Ishikawa (cell line): ENCODE data around the gene TNS3.

ENCODE experiments used
- CEBPB ChIP-seq: IDR thresholded peaks from 2 replicates; pipeline ENCODE4 v1.6.1; 2012
- CREB1 ChIP-seq: IDR thresholded peaks from 2 replicates; pipeline ENCODE4 v1.6.1; 2012; ENCODE audit warnings: low read depth
- EGR1 ChIP-seq: IDR thresholded peaks from 2 replicates; pipeline ENCODE4 v1.6.1; 2012
- EP300 ChIP-seq: IDR thresholded peaks from 2 replicates; pipeline ENCODE4 v1.6.1; 2012; ENCODE audit warnings: borderline replicate concordance
- FOXM1 ChIP-seq: IDR thresholded peaks from 2 replicates; pipeline ENCODE4 v1.6.1; 2012; ENCODE audit warnings: low read depth, borderline replicate concordance
- MAX ChIP-seq: IDR thresholded peaks from 2 replicates; pipeline ENCODE4 v1.6.1; 2012
- NFIC ChIP-seq: IDR thresholded peaks from 2 replicates; pipeline ENCODE4 v1.6.1; 2012
- RAD21 ChIP-seq: IDR thresholded peaks from 2 replicates; pipeline ENCODE4 v1.6.1; 2012; ENCODE audit warnings: low read depth
- REST ChIP-seq: IDR thresholded peaks from 2 replicates; pipeline ENCODE4 v1.6.1; 2012; ENCODE audit warnings: low read depth, mild to moderate bottlenecking
- TAF1 ChIP-seq: IDR thresholded peaks from 2 replicates; pipeline ENCODE4 v1.6.1; 2012; ENCODE audit warnings: low read depth, mild to moderate bottlenecking
- TCF12 ChIP-seq: IDR thresholded peaks from 2 replicates; pipeline ENCODE4 v1.6.1; 2012; ENCODE audit warnings: low read depth
- TEAD4 ChIP-seq: IDR thresholded peaks from 2 replicates; pipeline ENCODE4 v1.6.1; 2012
- USF1 ChIP-seq: IDR thresholded peaks from 2 replicates; pipeline ENCODE4 v1.6.1; 2012
- YY1 ChIP-seq: IDR thresholded peaks from 2 replicates; pipeline ENCODE4 v1.6.1; 2012; ENCODE audit warnings: low read depth
- ZBTB7A ChIP-seq: IDR thresholded peaks from 2 replicates; pipeline ENCODE4 v1.6.1; 2012; ENCODE audit warnings: low read depth

The TNS3 gene

GRCh38 chr7:47301105-47301477, 280.8 kb downstream of the TNS3 start:
- no peak for TF ChIP-seq FOXM1

GRCh38 chr7:47300472-47301104, 281.3 kb downstream of the TNS3 start:
- TF ChIP-seq ZBTB7A (no peak), TEAD4 (no peak)

GRCh38 chr7:47299496-47299895, 282.4 kb downstream of the TNS3 start:
- TF ChIP-seq FOXM1 (no peak), CEBPB (no peak), YY1 (no peak), CREB1 (no peak)

GRCh38 chr7:47298636-47299035, 283.3 kb downstream of the TNS3 start:
- no peak for TF ChIP-seq YY1
- TF ChIP-seq USF1: no peak
- TF ChIP-seq FOXM1: no peak
- TF ChIP-seq EGR1: no peak
- no peak for TF ChIP-seq TCF12
- no peak for TF ChIP-seq TEAD4
- TF ChIP-seq EP300: no peak
- TF ChIP-seq NFIC: no peak
- TF ChIP-seq TAF1: no peak
- TF ChIP-seq MAX: no peak
- TF ChIP-seq CEBPB: no peak
- TF ChIP-seq CREB1: no peak
- TF ChIP-seq ZBTB7A: no peak
- no peak for TF ChIP-seq REST
- TF ChIP-seq RAD21: no peak

- no peak for TF ChIP-seq EGR1
Measured at GRCh38 chr7:47297120-47297519, 284.8 kb downstream of the TNS3 start.

GRCh38 chr7:47295606-47296005, 286.3 kb downstream of the TNS3 start:
- TF ChIP-seq EP300 (no peak), TEAD4 (no peak)

- no peak for TF ChIP-seq CREB1
- no peak for TF ChIP-seq YY1
- no peak for TF ChIP-seq NFIC
- no peak for TF ChIP-seq EP300
- TF ChIP-seq FOXM1: no peak
- TF ChIP-seq MAX: no peak
- no peak for TF ChIP-seq RAD21
- TF ChIP-seq ZBTB7A: no peak
- no peak for TF ChIP-seq TCF12
- TF ChIP-seq REST: no peak
- TF ChIP-seq EGR1: no peak
- no peak for TF ChIP-seq TAF1
- no peak for TF ChIP-seq CEBPB
- TF ChIP-seq USF1: no peak
- TF ChIP-seq TEAD4: no peak
Measured at GRCh38 chr7:47294556-47295222, 287.2 kb downstream of the TNS3 start.
